OCI-M2 (cell line): ENCODE data around the gene EIF4E3.

Experiments
- DNase-seq: peaks from one replicate; lab custom pipeline; 2025; ENCODE audit not compliant: unreplicated experiment; lab: John Stamatoyannopoulos, UW

EIF4E3 gene

GRCh38 chr3:71723452-71724170 is 1.6 kb downstream of the EIF4E3 start:
- DNase-seq = no peak

- no peak for DNase-seq
Observed at GRCh38 chr3:71722693-71723092, 2.5 kb downstream of the EIF4E3 start.

- no peak for DNase-seq
Observed at GRCh38 chr3:71721651-71722157, 3.5 kb downstream of the EIF4E3 start.

GRCh38 chr3:71721002-71721401 is 4.2 kb downstream of the EIF4E3 start:
- no peak for DNase-seq

GRCh38 chr3:71718072-71718471 is 7.1 kb downstream of the EIF4E3 start:
- DNase-seq = no peak

GRCh38 chr3:71714595-71714994 is 10.6 kb downstream of the EIF4E3 start:
- no peak for DNase-seq

- DNase-seq = no peak
Observed at GRCh38 chr3:71713041-71713440, 12.2 kb downstream of the EIF4E3 start.

GRCh38 chr3:71710906-71711494 is 14.2 kb downstream of the EIF4E3 start:
- no peak for DNase-seq

GRCh38 chr3:71709908-71710511 is 15.2 kb downstream of the EIF4E3 start:
- no peak for DNase-seq

GRCh38 chr3:71708476-71709105 is 16.6 kb downstream of the EIF4E3 start:
- no peak for DNase-seq

GRCh38 chr3:71707595-71707994 is 17.6 kb downstream of the EIF4E3 start:
- DNase-seq = no peak

- no peak for DNase-seq
Observed at GRCh38 chr3:71705681-71706080, 19.5 kb downstream of the EIF4E3 start.

- DNase-seq = no peak
Observed at GRCh38 chr3:71704915-71705314, 20.3 kb downstream of the EIF4E3 start.

GRCh38 chr3:71703797-71704196 is 21.4 kb downstream of the EIF4E3 start:
- no peak for DNase-seq

- DNase-seq = no peak
Observed at GRCh38 chr3:71702131-71703024, 22.8 kb downstream of the EIF4E3 start.

GRCh38 chr3:71701251-71701762 is 23.9 kb downstream of the EIF4E3 start:
- no peak for DNase-seq

- no peak for DNase-seq
Observed at GRCh38 chr3:71695000-71695482, 30.2 kb downstream of the EIF4E3 start.

- DNase-seq = no peak
Observed at GRCh38 chr3:71694358-71694999, 30.7 kb downstream of the EIF4E3 start.

- DNase-seq = no peak
Observed at GRCh38 chr3:71693641-71694040, 31.6 kb downstream of the EIF4E3 start.

- no peak for DNase-seq
Observed at GRCh38 chr3:71692139-71692538, 33.1 kb downstream of the EIF4E3 start.
